Hepatocyte (in vitro differentiated cells): ENCODE measurements around the gene CNTN4. TPM values are rescaled to one million over a fixed set of nuclear protein-coding genes. Genes with fewer than 3 reads are reported as not detected.

Source experiments
- DNase-seq: peaks from one replicate; pipeline ENCODE4 v3.0.0-alpha.2; 2016; ENCODE audit warnings: low spot score
- H2AFZ ChIP-seq: fragments of 200-600 bp; sonication (generic); 2 replicates; pipeline ENCODE4 v1.6.0; 2016; ENCODE audit warnings: antibody characterized with exemption, mild to moderate bottlenecking
- H3K27ac ChIP-seq: fragments of 200-600 bp; sonication (generic); 2 replicates; pipeline ENCODE4 v1.5.1; 2016; ENCODE audit warnings: mild to moderate bottlenecking
- H3K27me3 ChIP-seq: fragments of 200-600 bp; sonication (generic); 2 replicates; pipeline ENCODE4 v1.6.1; 2016
- H3K36me3 ChIP-seq: fragments of 200-600 bp; sonication (generic); replicated peaks from 2 replicates; pipeline ENCODE4 v1.5.1; 2016; ENCODE audit warnings: low read depth; ENCODE audit not compliant: insufficient read depth
- H3K4me1 ChIP-seq: fragments of 200-600 bp; sonication (generic); 2 replicates; pipeline ENCODE4 v1.5.1; 2016; ENCODE audit warnings: mild to moderate bottlenecking, moderate library complexity; ENCODE audit not compliant: insufficient read depth
- H3K4me2 ChIP-seq: fragments of 200-600 bp; sonication (generic); 2 replicates; pipeline ENCODE4 v1.6.0; 2016
- H3K4me3 ChIP-seq: fragments of 200-600 bp; sonication (generic); 2 replicates; pipeline ENCODE4 v1.5.1; 2016; ENCODE audit warnings: mild to moderate bottlenecking
- H3K79me2 ChIP-seq: fragments of 200-600 bp; sonication (generic); 2 replicates; pipeline ENCODE4 v1.6.0; 2017; ENCODE audit warnings: mild to moderate bottlenecking
- H3K9me2 ChIP-seq: fragments of 200-600 bp; sonication (generic); replicated peaks from 2 replicates; pipeline ENCODE4 v1.6.0; 2017; ENCODE audit warnings: mild to moderate bottlenecking; ENCODE audit not compliant: insufficient read depth
- H3K9me3 ChIP-seq: fragments of 200-600 bp; sonication (generic); 2 replicates; pipeline ENCODE4 v1.5.1; 2016; ENCODE audit warnings: low read depth, mild to moderate bottlenecking
- H4K20me1 ChIP-seq: fragments of 200-600 bp; sonication (generic); 2 replicates; pipeline ENCODE4 v1.6.0; 2016; ENCODE audit warnings: mild to moderate bottlenecking; ENCODE audit not compliant: insufficient read depth, poor library complexity, severe bottlenecking
- EZH2 ChIP-seq: fragments of 200-600 bp; sonication (generic); IDR thresholded peaks from 2 replicates; pipeline ENCODE4 v1.6.1; 2016; ENCODE audit warnings: antibody characterized with exemption, mild to moderate bottlenecking, borderline replicate concordance
- EZH2phosphoT487 ChIP-seq: fragments of 200-600 bp; sonication (generic); IDR thresholded peaks from one replicate; pipeline ENCODE4 v1.6.1; 2018; ENCODE audit warnings: antibody characterized with exemption, mild to moderate bottlenecking, low read depth, moderate library complexity; ENCODE audit not compliant: unreplicated experiment, severe bottlenecking
- WGBS: methylation state at CpG from one replicate; pipeline ENCODE4 v1.1.6; 2016; ENCODE audit warnings: low lambda C conversion rate; ENCODE audit errors: missing lambda C conversion rate; 5-methylcytosine and 5-hydroxymethylcytosine counted together
- polyA plus RNA-seq: library from polyadenylated mRNA; unstranded; fragments of >200 nt; fragmentation: Nextera tagmentation; extraction: Ambion mirVana; gene quantifications from 2 replicates; pipeline ENCODE4 v1.2.1, GENCODE V29; 2016
- total RNA-seq: library from RNA; depleted of rRNA; stranded (reverse); fragments of >200 nt; gene quantifications from 2 replicates; pipeline ENCODE4 v1.2.3, GENCODE V29; 2014
- TF ChIP-seq, protein P1 (sequence below): fragments of 200-600 bp; sonication (generic); IDR thresholded peaks from 2 replicates; pipeline ENCODE4 v1.5.1; 2016; ENCODE audit warnings: antibody characterized with exemption, mild to moderate bottlenecking; ENCODE audit not compliant: poor library complexity

Gene CNTN4
- total and polyA plus RNA-seq, 2 experiments from 2014 or later: 17.6 to 30.3 TPM

DNA sequence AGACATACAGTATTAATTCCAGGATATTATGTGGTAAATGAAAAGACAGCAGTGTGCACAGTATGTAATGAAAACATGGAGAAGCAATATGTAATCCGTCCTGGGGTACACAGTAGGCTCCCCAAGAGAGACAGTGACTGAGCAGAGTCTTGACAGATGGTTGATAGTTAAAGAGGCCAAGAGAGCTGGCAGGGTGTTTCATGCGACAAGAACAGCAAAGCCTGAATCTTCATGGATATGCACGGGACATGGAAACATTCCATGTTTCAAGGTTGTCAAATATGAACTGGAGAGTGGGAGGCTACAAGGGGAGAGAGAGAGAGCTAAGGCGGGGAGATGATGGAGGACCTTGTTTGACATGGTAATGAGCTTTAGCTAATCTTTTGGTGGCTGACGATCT, 673.1 kb downstream of the CNTN4 start:
- WGBS: 72% methylated on average over 5 of the region's 5 CpGs
- DNase-seq: no peak

DNA sequence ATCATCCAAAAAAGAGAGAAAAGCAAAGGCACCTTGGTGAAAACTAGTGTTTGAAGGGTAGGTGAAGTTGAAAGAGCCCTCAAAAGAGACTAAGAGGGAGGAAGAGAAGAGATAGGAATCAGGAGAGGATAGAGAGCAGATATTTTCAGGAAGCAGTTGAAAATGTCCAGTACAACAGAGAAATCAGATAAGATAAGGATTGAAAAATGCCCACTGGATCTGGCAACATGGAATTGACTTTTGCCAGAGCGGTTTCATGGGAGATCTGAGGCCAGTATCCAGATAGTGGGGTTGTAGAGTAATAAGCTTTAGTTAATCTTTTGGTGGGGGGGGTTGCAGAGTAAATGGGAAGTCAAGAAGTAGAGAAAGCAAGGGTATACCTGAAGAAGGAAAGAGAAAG, 674.1 kb downstream of the CNTN4 start:
- H4K20me1 ChIP-seq: no peaks in the 10 kb centered on the region
- WGBS: 36% methylated on average over 1 of the region's 1 CpG
- no peaks in the 10 kb centered on the region for H3K36me3 ChIP-seq
- TF ChIP-seq EZH2 (no peak), EZH2phosphoT487 (no peak)
- TF ChIP-seq, protein P1, sequence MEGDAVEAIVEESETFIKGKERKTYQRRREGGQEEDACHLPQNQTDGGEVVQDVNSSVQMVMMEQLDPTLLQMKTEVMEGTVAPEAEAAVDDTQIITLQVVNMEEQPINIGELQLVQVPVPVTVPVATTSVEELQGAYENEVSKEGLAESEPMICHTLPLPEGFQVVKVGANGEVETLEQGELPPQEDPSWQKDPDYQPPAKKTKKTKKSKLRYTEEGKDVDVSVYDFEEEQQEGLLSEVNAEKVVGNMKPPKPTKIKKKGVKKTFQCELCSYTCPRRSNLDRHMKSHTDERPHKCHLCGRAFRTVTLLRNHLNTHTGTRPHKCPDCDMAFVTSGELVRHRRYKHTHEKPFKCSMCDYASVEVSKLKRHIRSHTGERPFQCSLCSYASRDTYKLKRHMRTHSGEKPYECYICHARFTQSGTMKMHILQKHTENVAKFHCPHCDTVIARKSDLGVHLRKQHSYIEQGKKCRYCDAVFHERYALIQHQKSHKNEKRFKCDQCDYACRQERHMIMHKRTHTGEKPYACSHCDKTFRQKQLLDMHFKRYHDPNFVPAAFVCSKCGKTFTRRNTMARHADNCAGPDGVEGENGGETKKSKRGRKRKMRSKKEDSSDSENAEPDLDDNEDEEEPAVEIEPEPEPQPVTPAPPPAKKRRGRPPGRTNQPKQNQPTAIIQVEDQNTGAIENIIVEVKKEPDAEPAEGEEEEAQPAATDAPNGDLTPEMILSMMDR: no peak
- H3K27ac ChIP-seq: no peak overlapping the region
- no peak for DNase-seq
- H3K4me1 ChIP-seq: peaks cover 11% of the 10 kb centered on the region
- no peaks in the 10 kb centered on the region for H3K27me3 ChIP-seq
- H3K79me2 ChIP-seq: no peaks in the 10 kb centered on the region
- H3K4me2 ChIP-seq: no peak overlapping the region
- H2AFZ ChIP-seq: no peak overlapping the region
- H3K4me3 ChIP-seq: no peak overlapping the region
- no peaks in the 10 kb centered on the region for H3K9me3 ChIP-seq
- no peaks in the 10 kb centered on the region for H3K9me2 ChIP-seq

More for the DNA sequence above, 673.1 kb downstream of the CNTN4 start:
- no peaks in the 10 kb centered on the region for H3K36me3 ChIP-seq
- H3K9me2 ChIP-seq: no peaks in the 10 kb centered on the region
- H3K79me2 ChIP-seq: no peaks in the 10 kb centered on the region
- no peak overlapping the region for H3K27ac ChIP-seq
- TF ChIP-seq, protein P1: no peak
- no peak for TF ChIP-seq EZH2
- TF ChIP-seq EZH2phosphoT487: no peak
- H3K9me3 ChIP-seq: no peaks in the 10 kb centered on the region
- H3K4me2 ChIP-seq: no peak overlapping the region
- H2AFZ ChIP-seq: no peak overlapping the region
- peaks cover 11% of the 10 kb centered on the region for H3K4me1 ChIP-seq
- no peaks in the 10 kb centered on the region for H3K27me3 ChIP-seq
- no peak overlapping the region for H3K4me3 ChIP-seq
- no peaks in the 10 kb centered on the region for H4K20me1 ChIP-seq

DNA sequence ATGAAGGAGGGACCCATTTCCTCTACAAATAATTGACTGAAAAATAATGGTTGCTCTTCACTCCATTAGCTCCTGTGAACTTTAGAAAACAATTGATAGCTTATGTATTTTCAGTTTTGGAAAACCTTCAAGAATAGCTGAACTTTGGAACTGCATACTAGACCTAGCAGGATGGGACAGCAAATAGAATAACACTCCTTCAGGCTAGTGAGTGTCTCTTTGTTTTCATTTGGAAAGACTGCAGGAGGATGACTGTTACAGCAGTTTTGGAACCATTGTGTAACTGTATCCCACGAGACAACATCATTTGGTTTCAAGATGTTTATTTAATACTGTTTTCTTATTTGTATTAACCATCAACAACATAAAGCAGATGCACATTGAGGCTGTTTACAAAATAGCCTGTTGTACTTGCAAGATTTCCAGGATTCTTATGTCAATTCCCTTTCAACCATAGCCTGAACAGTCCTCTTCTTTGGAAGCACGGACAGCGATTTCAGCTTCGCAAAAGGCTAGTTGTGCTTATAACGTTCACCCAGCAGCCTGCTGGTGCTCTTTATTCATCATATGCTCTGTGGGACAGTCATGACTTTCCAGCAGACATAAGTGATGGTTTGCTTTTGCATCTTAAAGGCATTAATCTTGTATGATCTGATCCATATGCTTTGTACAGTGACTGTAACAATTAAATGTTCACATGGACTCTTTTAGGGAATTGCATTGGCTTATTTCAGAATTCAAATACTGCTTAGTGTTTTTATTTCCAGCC, 676.0 kb downstream of the CNTN4 start:
- Histone ChIP-seq H3K36me3 (no peaks in the 10 kb centered on the region), H3K27me3 (no peaks in the 10 kb centered on the region), H3K9me2 (no peaks in the 10 kb centered on the region), H3K79me2 (no peaks in the 10 kb centered on the region), H2AFZ (no peak overlapping the region), H3K4me1 (peaks cover 10% of the 10 kb centered on the region), H3K4me3 (no peak overlapping the region), H4K20me1 (no peaks in the 10 kb centered on the region), H3K9me3 (no peaks in the 10 kb centered on the region), H3K4me2 (no peak overlapping the region), H3K27ac (no peak overlapping the region)
- DNase-seq: no peak
- WGBS: 64% methylated on average over 5 of the region's 5 CpGs
- TF ChIP-seq EZH2 (no peak), EZH2phosphoT487 (no peak)
- TF ChIP-seq, protein P1: no peak
